AG09309 (cell line): ENCODE data around the gene SLC16A1.

Source experiments
- DNase-seq: peaks from one replicate; pipeline ENCODE4 v3.0.0-alpha.2; 2010; ENCODE audit warnings: low read depth
- H3K4me3 ChIP-seq: 2 replicates; pipeline ENCODE4 v1.5.1; 2011; ENCODE audit warnings: mild to moderate bottlenecking, low read depth, low read length, moderate library complexity; ENCODE audit not compliant: control insufficient read depth
- CTCF ChIP-seq: IDR thresholded peaks from 2 replicates; pipeline ENCODE4 v1.5.1; 2011; ENCODE audit warnings: mild to moderate bottlenecking, low read depth, low read length, inconsistent platforms; ENCODE audit not compliant: insufficient read depth, control insufficient read depth; ENCODE audit errors: missing control alignments

SLC16A1 gene

DNA sequence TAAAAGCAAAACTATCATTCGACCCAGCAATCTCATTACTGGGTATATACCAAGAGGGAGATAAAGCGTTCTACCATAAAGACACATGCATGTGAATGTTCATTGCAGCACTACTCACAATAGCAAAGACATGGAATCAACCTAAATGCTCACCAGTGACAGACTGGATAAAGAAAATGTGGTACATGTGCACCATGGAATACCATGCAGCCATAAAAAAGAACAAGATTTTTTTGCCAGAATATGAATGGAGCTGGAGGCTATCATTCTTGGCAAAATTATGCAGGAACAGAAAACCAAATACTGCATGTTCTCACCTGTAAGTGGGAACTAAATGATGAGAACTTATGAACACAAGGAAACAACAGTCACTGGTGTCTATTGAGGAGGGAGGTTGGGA, 79.7 kb downstream of the SLC16A1 start:
- H3K4me3 ChIP-seq = no peak overlapping the region
- DNase-seq = no peak
- no peak for TF ChIP-seq CTCF

DNA sequence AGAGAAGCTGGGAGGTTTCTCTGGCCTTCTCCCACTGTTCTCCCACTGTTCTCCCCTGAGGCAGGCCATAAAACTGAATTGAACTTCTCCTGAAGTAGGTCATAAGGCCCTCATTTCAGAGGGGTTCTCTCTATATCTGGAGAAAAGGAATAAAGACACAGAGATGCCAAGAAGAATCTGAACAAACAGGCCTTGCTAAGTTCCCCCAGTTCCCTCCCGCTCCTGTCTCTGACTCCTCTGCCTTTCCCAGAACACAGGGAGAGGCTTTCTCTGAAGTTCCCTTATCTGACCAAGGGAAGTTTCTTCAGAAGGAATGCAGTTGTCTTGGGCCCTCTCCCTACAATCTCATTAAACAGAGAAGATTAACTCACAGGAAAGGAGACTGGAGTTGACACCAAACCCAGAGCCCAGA, 83.4 kb downstream of the SLC16A1 start:
- DNase-seq = no peak
- no peak for TF ChIP-seq CTCF

GRCh38 chr1:112870887-112871646, 84.9 kb downstream of the SLC16A1 start:
- TF ChIP-seq CTCF = no peak
- no peak for DNase-seq
- no peak overlapping the region for H3K4me3 ChIP-seq

More for the DNA sequence above, 83.4 kb downstream of the SLC16A1 start:
- no peak overlapping the region for H3K4me3 ChIP-seq

DNA sequence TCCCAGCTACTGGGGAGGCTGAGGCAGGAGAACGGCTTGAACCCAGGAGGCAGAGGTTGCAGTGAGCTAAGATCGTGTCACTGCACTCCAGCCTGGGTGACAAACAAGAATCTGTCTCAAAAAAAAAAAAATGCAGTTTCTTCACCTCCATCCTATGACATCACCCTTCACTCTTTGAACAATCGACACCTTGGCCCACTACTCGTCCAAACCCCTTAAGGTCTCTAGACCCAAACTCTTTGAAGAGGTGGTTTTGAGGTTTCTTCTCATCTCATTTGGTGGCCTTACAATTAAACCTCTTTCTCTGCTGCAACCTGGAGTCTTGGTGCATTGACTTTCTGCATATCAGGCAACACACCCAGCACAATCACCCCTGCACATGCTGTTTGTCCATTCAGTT, 86.1 kb downstream of the SLC16A1 start:
- no peak overlapping the region for H3K4me3 ChIP-seq
- TF ChIP-seq CTCF = no peak
- no peak for DNase-seq

- no peak for TF ChIP-seq CTCF
- no peak overlapping the region for H3K4me3 ChIP-seq
- no peak for DNase-seq
These were observed 87.8 kb downstream of the SLC16A1 start for GRCh38 chr1:112868191-112868590.

GRCh38 chr1:112866981-112867380, 89.0 kb downstream of the SLC16A1 start:
- TF ChIP-seq CTCF = no peak
- DNase-seq = no peak
- no peak overlapping the region for H3K4me3 ChIP-seq
